Tibial nerve (tissue), 4 donors: Measurements from ENCODE around the gene LTB4R2.

Experiments used
- CTCF ChIP-seq, 5 experiments: fragments of 200-600 bp in 3 of 5; fragments of 450-650 bp in 2 of 5; sonication (generic) in 3 of 5; IDR thresholded peaks; one replicate each; pipeline ENCODE4 v1.5.1; 2016 to 2019; ENCODE audit warnings: antibody characterized with exemption in 5 of 5, mild to moderate bottlenecking in 3 of 5, moderate library complexity in 2 of 5
- EP300 ChIP-seq, 2 donors: sonication (generic); formaldehyde crosslinking; IDR thresholded peaks; one replicate each; pipeline ENCODE4 v1.6.1; 2017; ENCODE audit warnings: antibody characterized with exemption in 2 of 2, mild to moderate bottlenecking in 1 of 2
- POLR2A ChIP-seq, 2 donors: fragments of 450-650 bp; IDR thresholded peaks; one replicate each; pipeline ENCODE4 v1.6.1; 2017; ENCODE audit warnings: antibody characterized with exemption in 2 of 2, mild to moderate bottlenecking in 2 of 2, moderate library complexity in 2 of 2

DNA sequence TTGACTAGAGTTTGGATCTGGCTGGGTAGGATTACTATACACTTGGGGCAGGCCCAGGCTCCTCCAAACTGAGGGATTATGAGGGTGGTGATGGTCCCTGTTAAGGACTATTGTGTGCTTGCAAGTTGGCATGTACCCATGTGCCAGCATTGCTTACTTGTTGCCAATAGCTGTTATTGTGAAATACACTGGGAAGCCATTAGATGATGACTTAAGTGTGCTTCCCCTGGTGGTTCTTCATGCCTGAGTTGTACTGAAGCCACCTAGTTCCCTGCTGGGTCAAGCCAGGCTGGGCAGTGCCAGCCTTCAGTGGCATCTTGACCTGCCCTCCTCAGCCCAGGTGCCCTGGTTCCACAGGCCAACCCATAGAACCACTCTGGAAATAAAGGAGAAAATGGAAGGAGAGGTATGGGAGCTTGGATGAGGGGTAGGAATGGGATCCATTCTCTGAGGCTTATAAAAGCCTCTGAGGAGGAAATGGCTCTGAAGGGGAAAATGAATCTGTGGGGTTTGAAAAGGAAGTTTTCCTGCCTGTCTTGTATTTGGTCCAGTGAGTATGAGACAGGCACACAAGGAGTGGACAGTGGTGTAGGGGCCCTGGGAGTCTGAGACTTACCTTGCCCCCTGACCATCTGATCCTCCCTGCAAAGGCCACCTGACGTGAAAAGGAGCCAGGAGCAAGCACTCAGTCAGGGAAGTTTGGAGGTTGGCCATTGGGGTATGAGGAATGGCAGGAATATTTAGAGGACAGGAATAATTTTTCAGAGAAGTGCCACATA, 2.1 kb downstream of the LTB4R2 start:
- TF ChIP-seq CTCF (IDR thresholded peaks at IDR 0.05) (no peak), POLR2A (IDR thresholded peaks at IDR 0.05) (no peak), EP300 (IDR thresholded peaks at IDR 0.05) (no peak)
